ENCODE results near the gene ZNF410. TPM values are rescaled to one million over a fixed set of nuclear protein-coding genes. Genes with fewer than 3 reads are reported as not detected.

Gene ZNF410
- total RNA-seq, 1 experiment from 2014 or later = 37.6 TPM

GRCh38 chr14:73903028-73903427 lies 16.4 kb downstream of the ZNF410 start:
- CTCF ChIA-PET = no interaction called here
- Histone ChIP-seq H3K4me2 (ENCODE audit: low read length) (no peak overlapping the region), H3K4me1 (ENCODE audit: control insufficient read depth in 1 of 2, insufficient read depth in 2 of 2, low read length in 2 of 2) (no peaks in the 10 kb centered on the region), H3K9me2 (ENCODE audit: insufficient read depth) (no peaks in the 10 kb centered on the region), H3K4me3 (replicated peaks in 1 of 2; ENCODE audit: low read depth in 1 of 2, low read length in 2 of 2) (no peak overlapping the region), H3K36me3 (ENCODE audit: control insufficient read depth in 1 of 2, insufficient read depth in 2 of 2, low read length in 2 of 2) (peaks cover 44 to 46% of the 10 kb centered on the region in 2 experiments), H3K27me3 (ENCODE audit: insufficient read depth, low read length) (no peaks in the 10 kb centered on the region), H3K27ac (ENCODE audit: low read depth, low read length) (no peak overlapping the region), H3K79me2 (ENCODE audit: insufficient read depth, low read length) (peaks cover 12% of the 10 kb centered on the region), H4K20me1 (ENCODE audit: insufficient read depth) (peaks cover 7% of the 10 kb centered on the region; the same call in 1 of the 2 replicates), H3K9ac (ENCODE audit: low read length) (no peak overlapping the region), H2AFZ (ENCODE audit: low read depth, low read length, poor library complexity, severe bottlenecking) (no peak overlapping the region), H3K9me3 (ENCODE audit: control insufficient read depth in 1 of 2, insufficient read depth in 1 of 2, low read depth in 1 of 2, low read length in 2 of 2) (no peaks in the 10 kb centered on the region)
- ATAC-seq (no peak), DNase-seq (ENCODE audit: low read depth, low spot score) (no peak)
- intact Hi-C loops (cut with micrococcal nuclease) = no loop called here
- no TSS peak for BruUV-seq (replicated peaks)
- POLR2A ChIA-PET = no interaction called here
- RAD21 ChIA-PET (ENCODE audit: low non-redundant PET in 1 of 2, low total read pairs in 2 of 2, uncharacterized antibody in 2 of 2, unreplicated experiment in 2 of 2) = no interaction called here
- TF ChIP-seq, protein P1, sequence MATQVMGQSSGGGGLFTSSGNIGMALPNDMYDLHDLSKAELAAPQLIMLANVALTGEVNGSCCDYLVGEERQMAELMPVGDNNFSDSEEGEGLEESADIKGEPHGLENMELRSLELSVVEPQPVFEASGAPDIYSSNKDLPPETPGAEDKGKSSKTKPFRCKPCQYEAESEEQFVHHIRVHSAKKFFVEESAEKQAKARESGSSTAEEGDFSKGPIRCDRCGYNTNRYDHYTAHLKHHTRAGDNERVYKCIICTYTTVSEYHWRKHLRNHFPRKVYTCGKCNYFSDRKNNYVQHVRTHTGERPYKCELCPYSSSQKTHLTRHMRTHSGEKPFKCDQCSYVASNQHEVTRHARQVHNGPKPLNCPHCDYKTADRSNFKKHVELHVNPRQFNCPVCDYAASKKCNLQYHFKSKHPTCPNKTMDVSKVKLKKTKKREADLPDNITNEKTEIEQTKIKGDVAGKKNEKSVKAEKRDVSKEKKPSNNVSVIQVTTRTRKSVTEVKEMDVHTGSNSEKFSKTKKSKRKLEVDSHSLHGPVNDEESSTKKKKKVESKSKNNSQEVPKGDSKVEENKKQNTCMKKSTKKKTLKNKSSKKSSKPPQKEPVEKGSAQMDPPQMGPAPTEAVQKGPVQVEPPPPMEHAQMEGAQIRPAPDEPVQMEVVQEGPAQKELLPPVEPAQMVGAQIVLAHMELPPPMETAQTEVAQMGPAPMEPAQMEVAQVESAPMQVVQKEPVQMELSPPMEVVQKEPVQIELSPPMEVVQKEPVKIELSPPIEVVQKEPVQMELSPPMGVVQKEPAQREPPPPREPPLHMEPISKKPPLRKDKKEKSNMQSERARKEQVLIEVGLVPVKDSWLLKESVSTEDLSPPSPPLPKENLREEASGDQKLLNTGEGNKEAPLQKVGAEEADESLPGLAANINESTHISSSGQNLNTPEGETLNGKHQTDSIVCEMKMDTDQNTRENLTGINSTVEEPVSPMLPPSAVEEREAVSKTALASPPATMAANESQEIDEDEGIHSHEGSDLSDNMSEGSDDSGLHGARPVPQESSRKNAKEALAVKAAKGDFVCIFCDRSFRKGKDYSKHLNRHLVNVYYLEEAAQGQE (IDR thresholded peaks at IDR 0.05; ENCODE audit: low read depth) = no peak
- TF ChIP-seq EGR1 (IDR thresholded peaks at IDR 0.05; ENCODE audit: low read depth) (no peak), JUND (IDR thresholded peaks at IDR 0.05) (no peak), SRF (IDR thresholded peaks at IDR 0.05; ENCODE audit: low read depth) (no peak), POLR2A (IDR thresholded peaks at IDR 0.05; ENCODE audit: borderline replicate concordance, extremely low read depth, insufficient read depth, insufficient read length) (no peak), ELF1 (IDR thresholded peaks at IDR 0.05; ENCODE audit: borderline replicate concordance, low read depth) (no peak), ZFX (IDR thresholded peaks at IDR 0.05) (no peak), CEBPB (IDR thresholded peaks at IDR 0.05; ENCODE audit: low read depth) (no peak), RAD21 (IDR thresholded peaks at IDR 0.05; ENCODE audit: low read depth) (no peak), POLR2AphosphoS5 (IDR thresholded peaks at IDR 0.05; ENCODE audit: low read depth, low read length) (no peak), EZH2 (IDR thresholded peaks at IDR 0.05) (no peak), FOSL1 (IDR thresholded peaks at IDR 0.05; ENCODE audit: low read depth) (no peak), TCF7L2 (IDR thresholded peaks at IDR 0.05; ENCODE audit: borderline replicate concordance, extremely low read depth, insufficient read depth, insufficient read length) (no peak), CTCF (IDR thresholded peaks at IDR 0.05 in 2 of 3, conservative IDR thresholded peaks at IDR 0.05 in 1 of 3; ENCODE audit: borderline replicate concordance in 1 of 3, insufficient read depth in 1 of 3, low read depth in 2 of 3, low read length in 2 of 3) (no peak)
- TF ChIP-seq, protein P2, sequence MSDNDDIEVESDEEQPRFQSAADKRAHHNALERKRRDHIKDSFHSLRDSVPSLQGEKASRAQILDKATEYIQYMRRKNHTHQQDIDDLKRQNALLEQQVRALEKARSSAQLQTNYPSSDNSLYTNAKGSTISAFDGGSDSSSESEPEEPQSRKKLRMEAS (IDR thresholded peaks at IDR 0.05) = no peak
- TF ChIP-seq, protein P3, sequence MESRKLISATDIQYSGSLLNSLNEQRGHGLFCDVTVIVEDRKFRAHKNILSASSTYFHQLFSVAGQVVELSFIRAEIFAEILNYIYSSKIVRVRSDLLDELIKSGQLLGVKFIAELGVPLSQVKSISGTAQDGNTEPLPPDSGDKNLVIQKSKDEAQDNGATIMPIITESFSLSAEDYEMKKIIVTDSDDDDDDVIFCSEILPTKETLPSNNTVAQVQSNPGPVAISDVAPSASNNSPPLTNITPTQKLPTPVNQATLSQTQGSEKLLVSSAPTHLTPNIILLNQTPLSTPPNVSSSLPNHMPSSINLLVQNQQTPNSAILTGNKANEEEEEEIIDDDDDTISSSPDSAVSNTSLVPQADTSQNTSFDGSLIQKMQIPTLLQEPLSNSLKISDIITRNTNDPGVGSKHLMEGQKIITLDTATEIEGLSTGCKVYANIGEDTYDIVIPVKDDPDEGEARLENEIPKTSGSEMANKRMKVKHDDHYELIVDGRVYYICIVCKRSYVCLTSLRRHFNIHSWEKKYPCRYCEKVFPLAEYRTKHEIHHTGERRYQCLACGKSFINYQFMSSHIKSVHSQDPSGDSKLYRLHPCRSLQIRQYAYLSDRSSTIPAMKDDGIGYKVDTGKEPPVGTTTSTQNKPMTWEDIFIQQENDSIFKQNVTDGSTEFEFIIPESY (IDR thresholded peaks at IDR 0.05; ENCODE audit: extremely low read depth, insufficient replicate concordance, low read length) = no peak

Measured in HCT116 (cell line).